Cerebellar cortex (tissue), 1 donor: ENCODE data around the gene MALL.
"Not testable (repeated sequence)": the region's sequence is repeated elsewhere in the genome, so short reads cannot be mapped to it uniquely, and the experiment has no call there.

Experiments
- DNase-seq: peaks from one replicate; pipeline ENCODE4 v3.0.0-alpha.2; 2015; ENCODE audit warnings: low spot score

Gene MALL

DNA sequence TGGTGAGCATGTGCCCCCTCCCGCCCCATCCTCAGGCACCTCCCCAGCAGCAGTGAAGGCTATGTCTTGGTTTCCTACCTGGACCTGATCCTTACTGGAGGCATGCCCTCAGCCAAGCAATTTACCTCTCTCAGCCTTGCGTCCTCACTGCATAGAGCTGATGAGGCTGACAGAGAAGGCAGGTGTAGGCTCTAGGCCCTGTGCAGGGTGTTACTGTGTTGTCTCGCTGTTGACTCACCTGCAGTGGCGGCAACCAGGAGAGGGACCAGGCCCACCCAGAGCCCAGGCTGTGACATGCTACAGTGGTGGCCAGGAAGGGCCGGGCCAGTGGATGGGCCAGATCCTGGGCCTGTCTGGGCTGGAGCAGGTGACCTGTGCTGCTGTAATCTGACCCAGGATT, 65.9 kb downstream of the MALL start:
- DNase-seq, result not testable (repeated sequence)

- not testable (repeated sequence) for DNase-seq
These were observed 67.1 kb downstream of the MALL start for GRCh38 chr2:110048255-110049197.

DNA sequence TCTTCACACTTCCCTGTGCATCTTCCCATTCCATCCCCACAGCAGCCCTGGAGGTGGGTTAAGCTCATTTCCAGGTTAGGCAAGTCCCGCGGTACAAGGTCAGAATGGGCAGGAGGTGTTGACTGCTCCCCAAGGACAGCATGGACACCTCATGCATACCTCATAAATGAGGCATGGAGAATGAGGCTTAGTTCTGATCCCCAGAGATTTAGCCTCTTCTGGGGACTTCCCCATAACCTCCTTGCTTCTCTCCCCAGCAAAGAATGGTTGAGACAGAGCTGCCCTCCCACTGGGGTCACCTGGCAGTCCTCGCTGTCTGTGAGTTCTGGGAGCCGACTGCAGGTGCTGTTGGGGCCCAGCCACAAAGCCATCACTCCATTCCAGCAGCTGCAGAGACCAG, 68.4 kb downstream of the MALL start:
- DNase-seq, result not testable (repeated sequence)

GRCh38 chr2:110041941-110042660, 73.5 kb downstream of the MALL start:
- DNase-seq, result not testable (repeated sequence)

- not testable (repeated sequence) for DNase-seq
These were observed 78.3 kb downstream of the MALL start for GRCh38 chr2:110037336-110037735.

DNA sequence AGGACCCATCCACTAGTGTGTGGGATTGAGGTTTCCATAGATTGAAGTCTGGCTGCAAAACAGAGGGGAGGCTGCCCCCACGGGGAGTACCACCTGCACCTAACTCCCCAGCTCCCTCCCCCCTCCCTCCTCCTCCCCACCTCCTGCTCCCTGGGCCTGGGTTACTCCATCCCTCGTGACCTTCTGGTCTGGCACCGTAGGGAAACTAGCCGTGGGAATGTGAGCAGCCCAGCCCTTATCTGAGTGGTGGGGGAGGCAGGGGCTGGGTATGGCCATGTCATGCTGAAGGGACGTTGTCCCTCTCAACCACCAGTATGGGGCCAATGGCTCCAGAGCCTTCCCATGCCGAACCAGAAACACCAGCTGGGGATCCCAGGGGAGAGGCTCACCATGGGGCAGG, 80.2 kb downstream of the MALL start:
- DNase-seq, result not testable (repeated sequence)

DNA sequence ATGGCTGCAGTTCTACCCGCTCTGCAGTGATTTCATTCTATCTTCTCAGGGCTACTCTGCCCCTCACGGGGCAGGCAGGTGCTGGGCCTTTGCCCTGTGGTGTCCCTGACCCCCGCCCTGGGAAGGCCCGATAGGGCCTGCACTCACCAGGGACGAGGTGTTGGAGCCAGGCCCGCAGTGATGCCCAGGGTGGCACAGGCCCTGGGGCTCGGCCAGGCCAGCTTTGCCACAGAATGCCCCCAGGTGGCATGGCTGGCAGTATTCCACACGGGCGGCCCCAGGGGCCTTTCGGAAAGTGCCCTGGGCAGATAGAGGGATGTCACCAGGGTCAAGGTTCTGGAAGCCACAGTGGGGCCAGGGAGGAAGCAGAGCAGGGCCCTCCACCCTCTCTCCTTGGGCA, 80.7 kb downstream of the MALL start:
- DNase-seq, result not testable (repeated sequence)
